Muscle of arm (tissue), 14 donors: ENCODE measurements around the gene IFNA13. TPM values are rescaled to one million over a fixed set of nuclear protein-coding genes. Genes with fewer than 3 reads are reported as not detected.
A peak's percentile ranks its signal among the peaks of the same experiment; 100 is the strongest.
"Not testable (repeated sequence)": the region's sequence is repeated elsewhere in the genome, so short reads cannot be mapped to it uniquely, and the experiment has no call there.

Experiments
- DNase-seq: peaks from one replicate; pipeline ENCODE4 v3.0.0-alpha.2; 2013
- long read RNA-seq, 11 donors: transcript quantifications; one replicate each; lab custom pipeline, GENCODE V29; 2026
- polyA plus RNA-seq, 12 donors: library from polyadenylated mRNA; unstranded; fragments of 120-200 nt; gene quantifications; one replicate each; pipeline ENCODE4 v1.2.1, GENCODE V29; 2013; ENCODE audit not compliant: insufficient read length in 12 of 12

Gene IFNA13
- polyA plus RNA-seq: not detected
- long read RNA-seq, donor 1: 0 reads
- long read RNA-seq, donor 2: 0 reads
- long read RNA-seq, donor 3: 0 reads
- long read RNA-seq, donor 4: 0 reads
- long read RNA-seq, donor 5: 0 reads
- long read RNA-seq, donor 6: 0 reads
- long read RNA-seq, donor 7: 0 reads
- long read RNA-seq, donor 8: 0 reads
- long read RNA-seq, donor 9: 0 reads
- long read RNA-seq, donor 10: 0 reads
- long read RNA-seq, donor 11: 0 reads

GRCh38 chr9:21367957-21368356 lies at the start of gene IFNA13:
Gene IFNA13 (minus strand): TSS chr9:21368057. CDS start chr9:21368010, 47 bp downstream.
- no peak for DNase-seq

DNA sequence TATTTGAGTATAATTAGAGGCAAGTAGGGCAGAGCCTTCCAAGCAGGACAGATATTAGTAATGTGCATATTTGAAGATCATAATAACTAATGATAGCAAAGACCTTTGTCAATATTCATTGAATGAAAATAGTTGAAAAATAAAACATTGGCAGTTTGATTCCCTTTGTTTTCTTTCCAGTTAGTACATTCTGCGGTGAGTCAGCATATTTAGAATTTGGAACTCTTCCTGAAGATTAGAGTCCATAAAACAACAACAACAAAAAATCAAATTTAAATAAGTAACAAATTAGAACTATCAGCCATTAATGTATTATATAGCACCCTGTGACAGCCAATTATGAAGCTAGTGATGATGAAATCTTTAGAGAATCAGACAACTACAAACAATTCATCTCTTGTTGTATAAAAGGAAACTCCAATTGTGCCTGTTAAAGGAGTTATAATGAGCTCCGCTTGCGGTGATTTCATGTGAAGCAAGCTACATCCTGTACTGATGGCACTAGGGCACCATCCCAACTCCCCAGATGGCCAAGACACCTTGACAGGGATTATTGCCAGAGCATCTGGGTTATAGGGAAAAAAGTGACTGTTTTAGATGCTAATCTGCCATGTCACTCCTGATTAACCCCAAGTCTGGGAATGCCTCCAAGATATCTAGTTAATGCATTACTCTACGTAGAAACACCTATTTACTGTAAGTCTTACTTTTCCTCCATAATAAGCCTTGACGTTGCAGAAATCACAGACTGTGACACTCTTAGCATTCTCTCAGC lies 47.8 kb upstream of the IFNA13 start:
- no peak for DNase-seq

- no peak for DNase-seq
These were observed 46.5 kb upstream of the IFNA13 start for GRCh38 chr9:21414220-21414940.

DNA sequence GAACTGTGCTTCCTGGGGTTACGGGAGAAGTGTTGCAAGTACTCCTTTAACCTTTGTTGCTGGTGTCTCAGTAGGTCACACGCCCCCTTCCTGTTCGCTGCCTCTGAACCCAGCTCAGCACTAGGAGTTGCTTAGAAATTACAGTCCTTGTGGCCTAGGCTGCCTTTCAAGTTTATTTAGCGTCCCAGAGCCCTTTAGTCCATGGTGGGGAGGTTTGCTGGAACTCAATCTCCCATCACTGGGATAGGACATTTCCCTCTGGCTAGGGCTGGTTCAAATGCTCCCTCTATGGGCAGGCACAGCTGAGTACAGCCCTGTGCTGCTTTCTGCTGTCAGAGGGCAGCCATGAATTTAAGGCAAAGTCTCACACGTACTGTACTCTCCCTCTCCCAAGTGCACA lies 45.8 kb upstream of the IFNA13 start:
- no peak for DNase-seq

GRCh38 chr9:21413151-21413550 lies 45.3 kb upstream of the IFNA13 start:
- DNase-seq: no peak

GRCh38 chr9:21412107-21412506 lies 44.2 kb upstream of the IFNA13 start:
- no peak for DNase-seq

DNA sequence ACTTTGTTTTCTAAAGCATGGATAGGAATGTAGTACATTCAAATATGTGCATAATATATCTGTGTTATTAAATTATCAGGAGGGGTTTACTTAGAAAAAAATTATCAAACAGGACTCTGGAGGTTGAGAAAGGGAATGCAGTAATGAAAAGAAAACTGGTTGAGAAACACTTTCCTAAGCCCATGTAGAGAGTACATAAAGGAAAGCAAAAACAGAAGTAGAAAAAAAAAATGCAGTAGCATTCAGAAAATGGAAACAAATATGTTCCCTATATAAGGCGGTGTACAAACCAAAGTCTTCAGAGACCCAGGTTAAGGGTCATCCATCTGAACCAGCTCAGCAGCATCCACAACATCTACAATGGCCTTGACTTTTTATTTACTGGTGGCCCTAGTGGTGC lies 41.0 kb upstream of the IFNA13 start, which contains the start of gene IFNA8:
Gene IFNA8 (plus strand): TSS at position 301 of the 400 bp plus-strand sequence. CDS start 60 bp downstream, at position 361.
- no peak for DNase-seq

DNA sequence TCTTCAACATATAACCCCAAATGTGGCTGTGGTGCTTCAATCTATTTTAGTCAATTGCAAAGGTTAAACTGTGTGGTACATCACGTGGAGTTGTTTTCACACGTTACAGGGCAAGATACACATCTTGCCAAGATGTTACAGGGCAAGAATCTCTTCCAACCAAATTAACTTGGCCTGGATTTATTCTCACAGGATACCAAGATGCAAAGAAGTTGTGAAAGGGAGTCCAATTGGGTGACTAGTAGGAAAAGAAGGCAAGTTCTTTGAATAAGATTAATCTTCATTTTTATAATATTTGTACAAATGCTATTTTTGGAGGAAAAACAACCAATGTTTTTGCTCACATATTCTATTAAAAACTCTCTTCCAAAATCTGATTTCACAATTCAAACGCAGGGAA lies 36.3 kb upstream of the IFNA13 start:
- no peak for DNase-seq

DNA sequence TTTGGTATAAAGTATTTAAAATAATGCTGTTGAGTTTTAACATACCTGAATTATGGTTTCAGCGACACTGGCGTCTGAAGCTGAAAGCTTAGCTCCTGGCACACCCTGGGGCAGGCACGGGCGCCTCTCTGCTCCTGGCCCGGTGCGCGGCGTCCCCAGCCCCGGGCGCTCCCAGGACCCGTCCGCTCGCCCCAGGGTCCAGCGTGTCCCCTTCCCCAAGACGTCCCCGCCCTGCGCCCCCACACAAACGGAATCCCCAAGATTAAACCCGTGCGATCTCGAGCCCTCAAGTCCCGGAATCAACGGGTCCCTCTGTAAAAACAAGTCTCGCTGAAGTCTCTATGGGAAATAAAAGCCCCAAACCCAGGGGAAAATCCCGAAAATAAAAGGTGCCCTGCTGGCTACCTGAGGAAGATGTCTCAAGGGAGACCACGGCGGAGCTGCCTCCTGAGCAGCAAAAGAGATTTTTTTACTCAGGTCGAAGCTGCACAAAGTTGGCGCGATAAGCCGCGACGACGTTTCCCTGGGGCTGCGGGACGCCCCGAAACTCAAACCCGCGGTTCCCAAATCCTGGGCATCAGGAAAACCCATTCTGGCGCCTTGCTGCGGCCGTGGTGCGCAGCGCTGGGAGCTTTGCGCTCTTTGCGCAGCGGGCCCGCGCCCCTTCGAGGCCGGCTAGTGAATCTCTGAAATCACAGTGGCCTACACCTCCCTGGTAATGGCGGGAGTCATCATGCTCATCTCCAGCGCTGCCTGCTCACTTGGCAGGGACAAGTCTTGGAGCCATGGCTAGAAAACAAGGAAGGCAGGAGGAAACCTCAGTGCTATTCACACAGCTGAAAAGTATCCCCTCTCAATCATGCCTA lies 34.8 kb upstream of the IFNA13 start:
- peak; percentile 17 for DNase-seq

DNA sequence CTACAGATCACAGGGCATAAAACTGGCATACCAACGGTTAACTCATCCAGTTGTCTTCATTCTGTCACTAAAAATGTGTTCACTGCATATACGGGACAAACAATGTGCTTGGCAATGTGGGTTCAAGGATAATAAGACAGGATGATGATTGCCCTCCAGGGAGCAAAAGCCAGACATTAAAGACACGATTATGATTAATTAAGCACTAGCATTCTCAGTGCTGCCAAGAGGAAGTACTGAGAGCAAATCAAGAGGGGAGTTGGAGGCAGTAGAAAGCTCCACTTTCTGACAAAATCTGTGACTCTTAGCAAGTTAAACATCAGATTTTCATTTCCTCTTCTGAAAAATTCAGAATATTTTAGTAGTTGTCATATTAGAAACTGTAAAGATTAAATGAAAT lies 32.1 kb upstream of the IFNA13 start:
- DNase-seq: no peak

- DNase-seq: no peak
These were observed 31.2 kb upstream of the IFNA13 start for GRCh38 chr9:21398955-21399489.

DNA sequence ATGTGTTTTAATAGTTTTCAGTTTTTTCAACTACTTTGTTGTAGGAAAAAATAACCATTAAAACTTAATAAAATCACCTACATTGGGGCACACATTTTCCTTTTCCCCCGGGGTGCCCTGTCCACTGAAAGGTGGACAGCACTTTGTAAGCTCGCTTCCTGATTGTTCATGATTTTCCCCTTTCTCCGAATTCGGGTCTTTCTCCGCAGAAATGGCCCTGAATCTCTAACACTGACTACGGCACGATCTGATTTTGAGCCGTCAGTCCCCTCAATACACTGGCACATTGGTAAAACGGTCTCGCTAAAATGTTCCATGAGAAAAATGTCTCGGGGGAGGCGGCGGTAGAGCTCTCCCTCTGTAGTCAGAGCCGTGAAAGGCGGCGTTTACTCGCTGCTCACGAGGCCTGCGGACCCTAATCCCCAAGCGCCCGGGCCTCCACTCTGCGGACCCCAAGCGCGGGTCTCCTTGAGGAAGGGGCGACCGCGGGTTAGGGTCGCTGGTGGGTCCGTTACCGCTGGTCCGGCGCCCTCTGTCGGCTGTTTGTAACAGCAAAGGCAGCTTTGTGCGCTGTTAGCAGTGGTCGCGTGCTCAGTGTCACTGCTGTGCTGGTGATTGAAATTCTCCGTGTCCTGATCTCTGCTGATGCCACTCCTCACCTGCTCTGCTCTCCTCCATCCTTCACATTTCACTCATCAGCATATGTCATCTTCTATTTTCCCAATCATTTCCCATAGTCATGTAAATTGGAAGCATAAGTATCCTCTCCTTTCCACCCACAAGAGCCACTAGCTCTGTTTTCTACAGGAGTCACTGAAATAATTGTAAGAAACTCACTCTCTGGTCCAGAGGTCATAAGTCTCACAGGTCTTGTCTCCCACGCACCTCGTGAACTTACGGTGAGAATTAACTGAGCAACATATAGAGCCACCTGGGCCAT lies 28.2 kb upstream of the IFNA13 start:
- peak; percentile 38 for DNase-seq

- no peak for DNase-seq
These were observed 24.4 kb upstream of the IFNA13 start for GRCh38 chr9:21392270-21392669.

DNA sequence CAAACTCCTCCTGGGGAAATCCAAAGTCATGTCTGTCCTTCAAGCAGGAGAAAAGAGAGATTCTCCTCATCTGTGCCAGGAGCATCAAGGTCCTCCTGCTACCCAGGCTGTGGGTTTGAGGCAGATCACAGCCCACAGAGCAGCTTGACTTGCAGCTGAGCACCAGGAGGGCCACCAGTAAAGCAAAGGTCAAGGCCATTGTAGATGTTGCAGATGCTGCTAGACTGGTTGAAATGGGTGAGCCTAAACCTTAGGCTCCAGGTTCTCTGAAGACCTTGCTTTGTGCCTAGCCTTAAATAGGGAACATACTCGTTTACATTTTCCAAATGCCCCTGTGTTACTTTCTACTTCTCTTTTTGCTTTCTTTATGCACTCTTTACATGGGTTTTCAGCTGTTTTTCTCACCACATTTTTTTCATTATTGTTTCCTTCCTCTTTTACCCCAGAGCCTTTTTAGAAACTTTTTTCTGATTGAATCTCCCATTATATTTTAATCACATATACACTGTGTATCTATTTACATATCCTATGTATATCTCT lies 17.3 kb upstream of the IFNA13 start, which contains the start of gene IFNA2:
Gene IFNA2 (minus strand): TSS at position 268 of the 540 bp plus-strand sequence. CDS start 69 bp downstream, at position 199.
- DNase-seq: no peak

DNA sequence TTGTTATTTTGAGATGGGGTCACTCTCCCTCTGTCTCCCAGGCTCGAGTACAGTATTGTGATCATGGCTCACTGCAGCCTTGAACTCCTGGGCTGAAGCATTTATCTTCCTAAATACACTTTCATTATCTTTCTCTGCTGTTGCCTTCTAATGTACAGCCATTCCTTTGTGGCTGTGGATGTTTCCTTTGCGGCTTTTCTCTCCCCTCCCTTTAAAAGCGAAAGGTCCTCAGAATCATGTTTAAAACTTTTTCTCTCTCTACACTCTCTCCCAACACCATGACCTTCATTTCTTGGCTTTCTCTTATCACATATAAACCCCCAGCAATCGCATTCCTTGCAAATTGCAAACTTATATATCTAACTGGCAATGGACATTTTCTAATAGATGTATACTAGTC lies 15.8 kb upstream of the IFNA13 start:
- DNase-seq: no peak

DNA sequence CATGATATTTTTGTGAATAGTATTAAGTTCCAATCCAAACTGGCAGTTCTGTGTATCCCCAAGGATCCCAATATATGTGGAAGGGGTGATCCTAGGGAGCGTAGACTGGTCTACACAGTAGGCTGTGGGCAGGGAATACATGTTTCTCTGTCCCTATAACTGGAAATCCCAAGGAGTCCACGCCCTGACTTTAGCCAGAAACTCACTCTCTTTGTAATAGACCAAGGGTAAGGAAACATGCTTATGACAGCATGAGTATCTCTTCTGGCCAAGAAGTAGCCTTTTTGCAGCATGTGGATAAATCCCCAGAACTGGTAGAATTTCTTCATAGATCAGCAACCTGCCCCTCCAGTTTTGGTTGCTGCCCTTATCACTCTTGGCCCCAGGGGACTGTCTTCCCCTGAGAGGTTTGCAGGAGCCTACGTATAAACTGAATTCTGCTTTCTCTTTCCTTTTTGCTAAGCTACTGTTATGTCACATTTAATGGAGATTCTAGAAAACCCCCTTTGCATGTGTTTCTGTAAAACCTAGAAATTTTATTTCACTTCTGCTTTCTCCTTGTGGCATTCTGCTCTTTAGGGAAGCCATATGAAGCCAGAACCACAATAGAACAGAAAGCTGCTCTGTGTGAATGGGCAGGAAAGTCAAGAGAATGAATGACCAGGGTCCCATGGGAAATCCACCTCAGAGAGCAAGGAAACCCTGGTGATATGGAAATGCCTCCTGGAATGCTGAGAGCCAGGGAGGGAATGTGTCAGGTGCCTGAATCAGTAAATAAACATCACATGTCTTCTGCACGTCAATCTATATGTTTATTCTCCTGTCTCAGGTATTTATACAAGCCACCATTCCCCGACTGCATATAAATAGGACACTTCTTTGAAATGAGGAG lies 13.8 kb upstream of the IFNA13 start:
- DNase-seq: no peak

DNA sequence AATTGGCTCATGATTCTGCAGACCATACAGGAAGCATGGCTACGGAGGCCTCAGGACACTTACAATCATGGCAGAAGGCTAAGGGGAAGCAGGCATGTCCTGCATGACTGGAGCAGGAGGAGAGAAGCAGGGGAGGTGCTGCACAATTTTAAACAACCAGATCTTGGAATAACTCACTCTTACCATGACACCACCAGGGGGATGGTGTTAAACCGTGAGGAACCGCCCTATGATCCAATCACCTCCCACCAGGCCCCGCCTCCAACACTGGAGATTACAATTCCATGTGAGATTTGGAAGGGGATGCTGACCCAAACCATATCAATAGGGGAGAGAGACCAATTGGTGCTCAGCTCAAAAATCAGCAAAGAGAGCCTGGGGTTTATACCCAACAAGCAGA lies 3.6 kb upstream of the IFNA13 start:
- DNase-seq: not testable (repeated sequence)

DNA sequence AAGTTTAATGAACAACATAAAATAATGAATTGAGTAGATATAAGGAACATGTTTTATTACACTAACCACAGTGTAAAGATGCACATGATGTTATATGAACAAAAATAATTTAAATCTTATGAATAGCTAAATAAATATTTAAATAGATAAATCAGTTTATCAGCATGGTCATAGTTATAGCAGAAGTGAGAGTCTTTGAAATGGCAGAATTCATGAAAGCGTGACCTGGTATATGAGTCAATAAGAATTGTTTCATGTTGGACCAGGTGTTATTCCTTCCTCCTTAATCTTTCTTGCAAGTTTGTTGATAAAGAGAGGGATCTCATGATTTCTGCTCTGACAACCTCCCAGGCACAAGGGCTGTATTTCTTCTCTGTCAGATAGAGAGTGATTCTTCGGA lies 688 bp downstream of the IFNA13 start:
- DNase-seq: not testable (repeated sequence)

- no peak for DNase-seq
These were observed 5.6 kb downstream of the IFNA13 start for GRCh38 chr9:21362287-21362686.
